GM19043 (cell line): ENCODE results near the gene OPRL1.
"Not testable (repeated sequence)": the region's sequence is repeated elsewhere in the genome, so short reads cannot be mapped to it uniquely, and the experiment has no call there.

Experiments used
- ATAC-seq: cut with Tn5 transposase; IDR thresholded peaks from one replicate; pipeline ENCODE4 v1.9.1; 2021; ENCODE audit warnings: low read depth; ENCODE audit not compliant: unreplicated experiment

Gene OPRL1

GRCh38 chr20:64113796-64114355 lies 34.0 kb downstream of the OPRL1 start:
- no peak for ATAC-seq

- no peak for ATAC-seq
These were observed 34.6 kb downstream of the OPRL1 start for GRCh38 chr20:64114356-64114971.

DNA sequence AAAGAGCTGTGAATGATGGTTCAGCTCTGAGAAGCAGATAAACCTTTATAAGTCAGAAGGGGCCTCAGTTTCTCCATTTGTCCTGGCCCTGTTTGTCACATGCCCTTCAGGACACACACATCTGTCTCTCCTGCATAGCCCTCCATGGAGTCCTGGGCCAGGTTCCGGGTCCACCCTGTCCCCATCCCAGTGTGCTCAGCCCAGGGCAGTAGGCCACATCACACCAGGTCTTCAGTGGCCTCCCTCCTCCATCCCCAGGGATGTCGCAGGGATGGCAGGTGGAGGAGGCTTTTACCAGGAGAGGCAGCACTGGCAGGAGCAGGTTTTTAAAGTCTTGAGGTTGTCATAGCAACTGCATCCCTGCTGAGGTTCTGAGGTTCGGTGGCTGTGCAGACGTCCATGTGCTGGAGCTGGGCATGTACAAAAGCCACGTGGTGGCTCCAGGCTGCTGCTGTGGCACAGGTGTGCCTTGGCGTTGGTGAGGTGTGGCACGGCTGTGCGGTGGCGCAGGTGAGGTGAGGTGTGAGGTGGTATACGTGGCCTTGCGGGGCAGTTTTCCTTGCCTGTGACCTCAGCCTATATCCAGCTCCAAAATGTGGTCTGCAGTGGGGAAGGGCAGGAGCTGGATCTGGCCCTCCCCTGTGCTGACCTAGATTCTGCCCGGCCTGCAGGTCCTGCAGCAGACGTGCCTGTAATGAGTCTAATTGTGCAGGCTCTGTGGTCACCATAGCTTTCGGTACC lies 35.5 kb downstream of the OPRL1 start:
- no peak for ATAC-seq

- ATAC-seq: no peak
These were observed 36.1 kb downstream of the OPRL1 start for GRCh38 chr20:64116016-64116415.

DNA sequence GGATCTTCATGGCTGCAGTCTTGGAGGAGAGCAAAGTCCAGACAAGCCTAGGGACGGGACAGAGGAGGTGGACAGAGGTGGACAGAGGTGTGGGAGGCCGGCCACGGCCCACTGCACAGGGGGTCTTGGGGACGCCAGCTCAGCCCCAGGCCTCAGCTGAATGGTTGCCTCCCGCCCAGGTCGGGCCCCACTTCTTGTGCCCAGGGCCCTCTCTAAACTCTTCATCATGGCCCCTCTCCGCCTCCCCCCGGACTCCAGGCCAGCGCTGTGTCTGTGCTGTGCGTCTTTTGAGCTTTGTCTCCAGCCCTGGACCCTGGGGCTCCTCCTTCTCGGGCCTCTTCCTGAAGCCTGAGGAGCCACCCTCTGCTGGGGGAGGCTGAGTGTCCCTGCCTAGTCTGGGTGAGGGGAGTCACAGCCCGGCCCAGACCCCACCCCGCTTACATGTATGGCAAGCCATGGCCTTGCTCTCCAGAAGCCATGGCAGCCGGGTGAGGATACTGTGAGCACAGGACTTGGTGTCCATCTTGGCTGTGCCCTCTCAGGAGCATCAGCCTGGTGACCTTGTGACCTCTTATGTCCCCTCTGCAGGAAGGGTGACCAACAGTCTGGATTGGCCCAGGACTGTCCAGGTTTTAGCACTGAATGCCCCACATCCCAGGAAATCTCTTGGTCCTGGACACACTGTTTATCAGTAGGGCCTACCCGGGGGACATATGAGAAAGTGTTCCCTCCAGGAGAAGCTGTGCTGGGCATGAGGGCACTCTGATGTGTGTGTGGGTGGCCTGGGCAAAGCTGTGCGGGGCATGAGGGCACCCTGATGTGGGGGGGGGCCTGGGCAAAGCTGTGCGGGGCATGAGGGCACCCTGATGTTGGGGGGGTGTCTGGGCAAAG lies 36.9 kb downstream of the OPRL1 start:
- no peak for ATAC-seq

DNA sequence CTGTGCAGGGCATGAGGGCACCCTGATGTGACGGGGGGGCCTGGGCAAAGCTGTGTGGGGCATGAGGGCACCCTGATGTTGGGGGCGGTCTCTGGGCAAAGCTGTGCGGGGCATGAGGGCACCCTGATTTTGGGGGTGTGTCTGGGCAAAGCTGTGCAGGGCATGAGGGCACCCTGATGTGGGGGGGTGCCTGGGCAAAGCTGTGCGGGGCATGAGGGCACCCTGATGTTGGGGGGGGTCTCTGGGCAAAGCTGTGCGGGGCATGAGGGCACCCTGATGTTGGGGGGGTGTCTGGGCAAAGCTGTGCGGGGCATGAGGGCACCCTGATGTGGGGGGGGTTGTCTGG lies 37.5 kb downstream of the OPRL1 start:
- not testable (repeated sequence) for ATAC-seq

GRCh38 chr20:64119301-64119680 lies 39.4 kb downstream of the OPRL1 start:
- ATAC-seq: no peak

GRCh38 chr20:64119681-64120341 lies 39.9 kb downstream of the OPRL1 start:
- ATAC-seq: no peak

DNA sequence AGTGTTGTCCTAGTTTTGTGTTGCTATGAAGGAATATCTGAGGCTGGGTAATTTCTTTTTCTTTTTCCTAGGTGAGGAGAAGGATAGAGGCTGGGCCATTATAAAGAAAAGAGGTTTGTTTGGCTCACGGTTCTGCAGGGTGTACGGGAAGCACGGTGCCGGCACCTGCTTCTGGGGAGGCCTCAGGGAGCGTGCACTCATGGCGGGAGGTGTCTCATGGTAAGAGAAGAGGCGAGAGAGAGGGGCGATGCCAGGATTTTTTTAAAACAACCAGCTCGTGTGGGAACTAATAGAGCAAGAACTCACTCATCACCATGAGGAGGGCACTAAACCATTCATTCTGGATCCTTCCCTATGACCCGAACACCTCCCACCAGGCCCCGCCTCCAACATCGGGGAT lies 41.7 kb downstream of the OPRL1 start:
- ATAC-seq: no peak

GRCh38 chr20:64122927-64123326 lies 43.0 kb downstream of the OPRL1 start:
- ATAC-seq: not testable (repeated sequence)

GRCh38 chr20:64123517-64123916 lies 43.6 kb downstream of the OPRL1 start:
- not testable (repeated sequence) for ATAC-seq

DNA sequence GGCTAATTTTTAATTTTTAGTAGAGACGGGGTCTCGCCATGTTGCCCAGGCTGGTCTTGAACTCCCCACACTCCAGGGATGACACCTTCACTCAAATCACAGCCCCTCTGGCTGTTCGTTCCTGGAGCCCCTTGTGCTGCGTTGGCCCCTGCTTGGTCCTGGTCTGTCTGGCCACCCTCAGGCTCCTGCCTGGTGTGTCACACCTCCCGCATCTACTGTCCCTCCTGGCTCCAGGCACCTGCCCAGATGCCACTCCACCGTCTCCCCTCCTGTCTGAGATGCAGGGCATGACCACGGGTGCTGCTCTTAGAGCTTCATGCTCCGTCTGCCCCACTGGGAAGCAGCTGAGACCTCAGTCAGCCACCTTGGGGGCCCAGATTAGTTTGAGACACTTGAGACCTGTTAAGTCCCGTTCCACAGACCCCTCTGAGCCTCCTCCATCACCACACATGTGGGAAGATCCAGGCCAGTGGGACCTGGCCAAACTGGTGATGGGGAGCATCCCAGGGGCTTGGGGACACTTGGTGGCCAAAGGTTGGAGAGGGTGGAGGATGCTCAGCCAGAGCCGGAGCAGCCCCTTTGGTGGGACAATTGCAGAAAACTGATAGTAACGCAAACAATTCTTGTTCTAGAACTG lies 49.4 kb downstream of the OPRL1 start:
- ATAC-seq: no peak

DNA sequence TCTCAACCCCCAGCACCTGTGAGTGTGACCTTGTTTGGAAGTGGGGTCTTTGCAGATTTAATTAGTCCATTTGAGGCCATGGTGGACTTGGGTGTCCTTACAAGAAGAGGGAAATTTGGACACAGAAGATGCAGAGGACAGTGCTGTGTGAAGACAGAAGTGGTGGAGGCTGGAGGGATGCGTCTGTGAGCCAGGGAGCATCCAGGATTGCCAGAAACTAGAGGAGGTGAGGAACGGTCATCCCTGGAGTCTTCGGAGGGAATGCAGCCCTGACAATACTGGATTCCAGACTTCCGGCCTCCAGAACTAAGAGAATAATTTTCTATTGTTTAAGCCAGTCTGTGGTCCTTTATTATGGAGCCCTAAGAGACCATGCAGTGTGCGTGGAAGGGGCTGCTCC lies 50.4 kb downstream of the OPRL1 start:
- no peak for ATAC-seq

GRCh38 chr20:64130876-64131275 lies 51.0 kb downstream of the OPRL1 start:
- ATAC-seq: no peak

DNA sequence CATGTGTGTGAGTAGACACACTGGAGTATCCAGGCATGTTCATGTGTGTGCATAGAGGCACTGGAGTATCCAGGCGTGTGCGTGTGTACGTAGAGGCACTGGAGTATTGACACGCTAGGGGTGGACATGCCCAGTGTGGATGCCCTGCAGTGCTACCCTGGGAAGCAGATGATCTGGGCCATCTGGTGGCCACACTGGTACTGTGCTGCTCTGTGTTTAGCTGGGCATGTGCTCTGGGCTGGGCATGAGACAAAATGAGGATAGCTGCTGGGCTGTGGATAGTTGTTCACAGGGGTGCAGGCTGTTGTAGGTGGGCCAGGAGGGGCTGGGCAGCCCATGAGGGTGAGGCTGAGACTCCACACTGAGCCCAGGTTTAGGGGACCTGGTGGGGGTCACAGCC lies 51.5 kb downstream of the OPRL1 start:
- ATAC-seq: no peak

DNA sequence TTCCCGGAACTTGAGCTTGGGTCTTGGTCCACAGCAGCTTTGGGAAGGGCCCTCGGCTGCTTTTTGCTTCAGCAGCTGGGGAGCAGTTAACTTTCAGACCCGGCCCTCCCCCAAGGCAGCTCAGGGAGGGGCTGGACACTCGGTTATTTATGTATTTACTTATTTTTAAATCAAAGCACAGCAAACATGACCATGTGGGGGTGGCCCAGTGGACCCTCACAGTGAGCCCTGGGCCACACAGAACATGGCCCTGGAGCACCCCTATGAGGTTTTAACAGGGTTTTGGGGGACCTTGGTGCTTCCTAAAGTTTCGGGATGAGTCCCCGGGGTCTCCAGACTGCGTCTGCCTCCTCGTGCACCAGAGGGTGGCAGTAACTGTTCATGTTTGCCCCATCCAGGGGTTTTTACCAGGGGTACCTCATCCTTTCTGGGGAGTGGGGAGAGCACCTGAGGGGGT lies 54.1 kb downstream of the OPRL1 start:
- ATAC-seq: no peak

GRCh38 chr20:64134744-64135143 lies 54.9 kb downstream of the OPRL1 start:
- not testable (repeated sequence) for ATAC-seq

DNA sequence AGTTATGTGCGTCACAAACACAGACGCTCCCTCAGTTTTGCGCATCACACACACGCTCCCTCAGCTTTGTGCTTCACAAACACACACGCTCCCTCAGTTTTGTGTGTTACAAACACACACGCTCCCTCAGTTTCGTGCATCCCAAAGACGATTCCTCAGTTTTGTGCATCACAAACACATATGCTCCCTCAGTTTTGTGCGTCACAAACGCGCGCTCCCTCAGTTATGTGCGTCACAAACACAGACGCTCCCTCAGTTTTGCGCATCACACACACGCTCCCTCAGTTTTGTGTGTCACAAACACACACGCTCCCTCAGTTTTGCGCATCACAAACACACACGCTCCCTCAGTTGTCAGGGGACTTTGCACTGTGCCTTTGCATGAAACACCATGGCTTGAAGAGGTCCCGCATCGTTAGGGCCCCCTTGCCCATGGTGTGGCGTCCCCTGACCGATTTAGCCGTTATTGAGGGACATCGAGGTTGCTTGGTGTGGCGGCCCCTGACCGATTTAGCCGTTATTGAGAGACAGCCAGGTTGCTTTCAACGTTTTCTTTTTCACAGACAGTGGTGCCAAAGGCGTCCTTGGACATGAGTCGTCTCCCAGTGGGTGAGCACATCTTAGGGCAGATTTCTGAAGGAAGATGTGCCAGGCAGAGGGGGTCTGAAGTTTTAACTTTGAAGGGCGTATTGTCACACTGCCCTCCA lies 56.3 kb downstream of the OPRL1 start:
- ATAC-seq: no peak

GRCh38 chr20:64137598-64138031 lies 57.7 kb downstream of the OPRL1 start:
- ATAC-seq: no peak
